Tibial nerve (tissue), 4 donors: Measurements from ENCODE around the gene SNX25.

ENCODE experiments used
- EP300 ChIP-seq, 2 donors: sonication (generic); formaldehyde crosslinking; IDR thresholded peaks; one replicate each; pipeline ENCODE4 v1.6.1; 2017; ENCODE audit warnings: antibody characterized with exemption in 2 of 2, mild to moderate bottlenecking in 1 of 2
- POLR2A ChIP-seq, 2 donors: fragments of 450-650 bp; IDR thresholded peaks; one replicate each; pipeline ENCODE4 v1.6.1; 2017; ENCODE audit warnings: antibody characterized with exemption in 2 of 2, mild to moderate bottlenecking in 2 of 2, moderate library complexity in 2 of 2
- TF ChIP-seq, protein P1 (sequence below), 5 experiments: fragments of 200-600 bp in 3 of 5; fragments of 450-650 bp in 2 of 5; sonication (generic) in 3 of 5; IDR thresholded peaks; one replicate each; pipeline ENCODE4 v1.5.1; 2016 to 2019; ENCODE audit warnings: antibody characterized with exemption in 5 of 5, mild to moderate bottlenecking in 3 of 5, moderate library complexity in 2 of 5

- TF ChIP-seq, protein P1, sequence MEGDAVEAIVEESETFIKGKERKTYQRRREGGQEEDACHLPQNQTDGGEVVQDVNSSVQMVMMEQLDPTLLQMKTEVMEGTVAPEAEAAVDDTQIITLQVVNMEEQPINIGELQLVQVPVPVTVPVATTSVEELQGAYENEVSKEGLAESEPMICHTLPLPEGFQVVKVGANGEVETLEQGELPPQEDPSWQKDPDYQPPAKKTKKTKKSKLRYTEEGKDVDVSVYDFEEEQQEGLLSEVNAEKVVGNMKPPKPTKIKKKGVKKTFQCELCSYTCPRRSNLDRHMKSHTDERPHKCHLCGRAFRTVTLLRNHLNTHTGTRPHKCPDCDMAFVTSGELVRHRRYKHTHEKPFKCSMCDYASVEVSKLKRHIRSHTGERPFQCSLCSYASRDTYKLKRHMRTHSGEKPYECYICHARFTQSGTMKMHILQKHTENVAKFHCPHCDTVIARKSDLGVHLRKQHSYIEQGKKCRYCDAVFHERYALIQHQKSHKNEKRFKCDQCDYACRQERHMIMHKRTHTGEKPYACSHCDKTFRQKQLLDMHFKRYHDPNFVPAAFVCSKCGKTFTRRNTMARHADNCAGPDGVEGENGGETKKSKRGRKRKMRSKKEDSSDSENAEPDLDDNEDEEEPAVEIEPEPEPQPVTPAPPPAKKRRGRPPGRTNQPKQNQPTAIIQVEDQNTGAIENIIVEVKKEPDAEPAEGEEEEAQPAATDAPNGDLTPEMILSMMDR (IDR thresholded peaks at IDR 0.05) = no peak
- TF ChIP-seq POLR2A (IDR thresholded peaks at IDR 0.05) (no peak), EP300 (IDR thresholded peaks at IDR 0.05) (no peak)
These were observed 19.8 kb downstream of the SNX25 start for GRCh38 chr4:185229021-185229818.
